Esophagus squamous epithelium (tissue), 4 donors: ENCODE measurements around the gene NMNAT2.
"Not testable (repeated sequence)": the region's sequence is repeated elsewhere in the genome, so short reads cannot be mapped to it uniquely, and the experiment has no call there.

Experiments used
- POLR2A ChIP-seq, 4 donors: fragments of 450-650 bp; IDR thresholded peaks; one replicate each; pipeline ENCODE4 v1.6.1; 2017; ENCODE audit warnings: antibody characterized with exemption in 4 of 4, mild to moderate bottlenecking in 4 of 4, moderate library complexity in 3 of 4
- TF ChIP-seq, protein P1 (sequence below), 6 experiments: fragments of 450-650 bp in 4 of 6; fragments of 200-600 bp in 2 of 6; sonication (generic) in 2 of 6; IDR thresholded peaks; one replicate each; pipeline ENCODE4 v1.5.1; 2016 to 2019; ENCODE audit warnings: antibody characterized with exemption in 6 of 6, mild to moderate bottlenecking in 4 of 6, moderate library complexity in 4 of 6

DNA sequence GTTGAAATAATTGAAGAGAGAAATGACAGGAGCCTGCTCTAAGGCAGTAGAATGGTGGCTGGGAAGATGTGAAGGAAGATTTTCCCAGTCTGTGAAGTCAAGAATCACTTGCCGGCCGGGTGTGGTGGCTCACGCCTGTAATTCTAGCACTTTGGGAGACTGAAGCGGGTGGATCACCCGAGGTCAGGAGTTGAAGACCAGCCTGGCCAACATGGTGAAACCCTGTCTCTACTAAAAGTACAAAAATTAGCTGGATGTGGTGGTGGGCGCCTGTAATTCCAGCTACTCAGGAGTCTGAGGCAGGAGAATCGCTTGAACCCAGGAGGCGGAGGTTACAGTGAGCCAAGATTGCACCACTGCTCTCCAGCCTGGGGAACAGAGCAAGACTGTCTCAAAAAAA is 177.3 kb downstream of the NMNAT2 start:
- TF ChIP-seq, protein P1, sequence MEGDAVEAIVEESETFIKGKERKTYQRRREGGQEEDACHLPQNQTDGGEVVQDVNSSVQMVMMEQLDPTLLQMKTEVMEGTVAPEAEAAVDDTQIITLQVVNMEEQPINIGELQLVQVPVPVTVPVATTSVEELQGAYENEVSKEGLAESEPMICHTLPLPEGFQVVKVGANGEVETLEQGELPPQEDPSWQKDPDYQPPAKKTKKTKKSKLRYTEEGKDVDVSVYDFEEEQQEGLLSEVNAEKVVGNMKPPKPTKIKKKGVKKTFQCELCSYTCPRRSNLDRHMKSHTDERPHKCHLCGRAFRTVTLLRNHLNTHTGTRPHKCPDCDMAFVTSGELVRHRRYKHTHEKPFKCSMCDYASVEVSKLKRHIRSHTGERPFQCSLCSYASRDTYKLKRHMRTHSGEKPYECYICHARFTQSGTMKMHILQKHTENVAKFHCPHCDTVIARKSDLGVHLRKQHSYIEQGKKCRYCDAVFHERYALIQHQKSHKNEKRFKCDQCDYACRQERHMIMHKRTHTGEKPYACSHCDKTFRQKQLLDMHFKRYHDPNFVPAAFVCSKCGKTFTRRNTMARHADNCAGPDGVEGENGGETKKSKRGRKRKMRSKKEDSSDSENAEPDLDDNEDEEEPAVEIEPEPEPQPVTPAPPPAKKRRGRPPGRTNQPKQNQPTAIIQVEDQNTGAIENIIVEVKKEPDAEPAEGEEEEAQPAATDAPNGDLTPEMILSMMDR (IDR thresholded peaks at IDR 0.05), result not testable (repeated sequence)
- not testable (repeated sequence) for TF ChIP-seq POLR2A (IDR thresholded peaks at IDR 0.05)
